Fibroblast of pulmonary artery (primary cell): ENCODE measurements around the gene CCDC178.

Experiments
- DNase-seq: peaks from one replicate; pipeline ENCODE4 v3.0.0-alpha.2; 2010; ENCODE audit warnings: low read depth
- H3K4me3 ChIP-seq: replicated peaks from 2 replicates; pipeline ENCODE4 v1.5.1; 2011; ENCODE audit warnings: low read depth, mild to moderate bottlenecking, control low read depth, low read length, moderate library complexity
- CTCF ChIP-seq: IDR thresholded peaks from 2 replicates; pipeline ENCODE4 v1.5.1; 2011; ENCODE audit warnings: mild to moderate bottlenecking, control low read depth, low read length, inconsistent platforms; ENCODE audit errors: missing control alignments

The CCDC178 gene

DNA sequence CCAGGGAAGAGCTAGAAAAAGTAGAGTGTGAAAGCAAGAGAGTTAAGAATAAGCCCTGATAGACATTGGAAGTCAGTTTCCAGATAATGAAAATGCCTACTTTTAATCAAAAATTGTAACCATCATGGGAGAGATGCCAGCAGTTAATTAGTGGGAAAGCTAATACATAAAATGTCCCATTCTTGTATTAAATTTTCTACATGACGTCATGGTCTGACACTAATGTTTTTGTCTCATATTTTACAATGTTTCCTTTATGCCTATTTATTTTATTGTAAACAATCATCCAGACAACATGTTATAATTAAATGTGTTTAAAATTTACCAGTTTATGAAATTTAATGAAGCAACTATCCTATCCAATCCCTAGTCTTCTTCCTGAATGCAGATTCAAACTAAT is 26.3 kb upstream of the CCDC178 start:
- DNase-seq = no peak
- TF ChIP-seq CTCF = no peak
- H3K4me3 ChIP-seq = no peak overlapping the region

GRCh38 chr18:33460681-33461080 is 20.2 kb upstream of the CCDC178 start:
- no peak for TF ChIP-seq CTCF
- H3K4me3 ChIP-seq = no peak overlapping the region
- DNase-seq = no peak

GRCh38 chr18:33459612-33460011 is 19.1 kb upstream of the CCDC178 start:
- no peak overlapping the region for H3K4me3 ChIP-seq
- TF ChIP-seq CTCF = no peak
- DNase-seq = no peak

DNA sequence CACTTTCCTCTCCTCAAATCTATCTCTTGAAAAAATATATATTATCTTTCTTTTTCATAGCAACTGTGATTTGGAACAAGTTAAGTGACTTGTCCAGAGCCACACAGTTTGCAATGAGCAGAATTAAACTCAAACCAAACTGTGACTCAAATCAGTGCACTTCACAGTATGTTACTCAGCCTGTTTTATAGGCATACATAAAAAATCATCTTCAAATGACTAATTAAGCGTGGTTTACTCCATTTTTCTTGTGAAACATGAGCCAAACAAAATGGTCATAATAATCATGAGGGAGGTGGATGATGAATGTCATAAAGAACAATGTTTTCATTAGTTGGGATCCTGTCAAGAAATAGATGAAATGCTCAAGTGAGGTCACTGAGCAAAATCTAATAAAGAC is 6.1 kb upstream of the CCDC178 start:
- no peak for TF ChIP-seq CTCF
- no peak for DNase-seq
- H3K4me3 ChIP-seq = no peak overlapping the region

- TF ChIP-seq CTCF = no peak
- no peak overlapping the region for H3K4me3 ChIP-seq
- DNase-seq = no peak
Observed at GRCh38 chr18:33444709-33445108, 4.2 kb upstream of the CCDC178 start.

GRCh38 chr18:33432857-33433256 is 7.7 kb downstream of the CCDC178 start:
- no peak for TF ChIP-seq CTCF
- H3K4me3 ChIP-seq = no peak overlapping the region
- no peak for DNase-seq

DNA sequence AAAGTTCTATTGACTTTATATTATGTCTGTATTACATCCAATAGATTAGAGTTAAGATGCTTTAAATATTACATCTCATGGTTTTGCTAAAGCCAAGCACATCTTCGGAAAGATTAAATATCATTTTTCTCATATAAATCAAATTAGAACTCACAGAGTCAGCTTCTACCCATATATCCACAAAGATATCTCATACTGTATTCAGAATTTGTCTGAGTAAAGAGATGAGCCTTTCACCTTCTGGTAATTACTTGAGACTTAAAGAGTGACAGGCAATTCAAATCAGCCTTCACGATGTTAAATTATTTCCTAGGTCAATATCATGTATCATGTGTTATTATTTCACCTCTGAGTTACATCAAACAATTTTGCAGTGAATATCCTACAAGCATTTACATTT is 13.0 kb downstream of the CCDC178 start:
- no peak overlapping the region for H3K4me3 ChIP-seq
- no peak for DNase-seq
- no peak for TF ChIP-seq CTCF
